GM19099 (cell line): ENCODE results near the gene SLC1A7.

ENCODE experiments used
- POLR2A ChIP-seq: IDR thresholded peaks from 3 replicates; pipeline ENCODE4 v1.6.1; 2011; ENCODE audit warnings: low read depth; ENCODE audit not compliant: insufficient read length; ENCODE audit errors: extremely low read depth

The SLC1A7 gene

DNA sequence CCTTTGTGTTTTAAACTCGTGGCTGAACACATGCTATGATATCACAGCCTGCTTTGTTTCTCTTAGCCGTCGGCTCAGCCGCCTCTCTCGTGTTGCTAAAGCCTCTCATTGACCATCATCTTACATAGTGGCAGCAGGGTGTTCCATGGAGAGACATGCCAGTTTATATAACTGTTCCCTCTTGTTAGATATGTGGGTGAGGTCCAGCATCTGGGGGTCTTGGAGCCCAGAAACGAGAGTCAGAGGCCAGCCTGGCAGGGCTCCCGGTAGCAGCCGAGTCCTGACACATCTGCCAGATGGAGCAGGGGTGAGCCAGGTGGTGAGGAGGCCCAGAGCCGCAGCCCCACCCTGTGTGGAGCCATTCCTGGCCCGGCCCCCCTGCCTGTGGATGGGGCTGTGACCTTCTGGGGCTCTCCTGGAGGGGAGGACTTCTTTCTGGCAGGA, 68.5 kb downstream of the SLC1A7 start:
- TF ChIP-seq POLR2A, result no peak

GRCh38 chr1:53073287-53073686, 69.2 kb downstream of the SLC1A7 start:
- TF ChIP-seq POLR2A, result no peak

GRCh38 chr1:53071915-53072314, 70.5 kb downstream of the SLC1A7 start:
- TF ChIP-seq POLR2A, result no peak

GRCh38 chr1:53071167-53071865, 71.1 kb downstream of the SLC1A7 start:
- TF ChIP-seq POLR2A, result no peak

DNA sequence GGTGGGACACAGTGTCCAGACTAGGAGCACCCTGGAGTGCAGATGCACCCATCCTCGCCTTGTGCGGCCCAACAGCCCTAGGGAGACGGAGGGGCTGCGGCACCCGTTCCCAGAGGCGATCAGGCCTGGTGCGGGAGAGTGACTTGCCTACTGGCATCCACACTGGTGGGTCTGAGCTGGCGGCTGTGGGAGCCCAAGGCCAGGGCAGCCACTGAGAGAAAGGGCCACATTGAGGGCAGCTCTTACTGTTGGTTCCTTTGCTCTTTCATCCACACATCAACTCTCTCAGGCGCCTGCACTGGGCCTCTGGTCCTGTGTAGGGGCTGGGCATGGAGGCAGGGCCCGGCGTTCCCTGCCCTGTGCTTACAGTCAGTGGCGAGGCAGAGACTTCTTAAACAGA, 71.8 kb downstream of the SLC1A7 start:
- no peak for TF ChIP-seq POLR2A

DNA sequence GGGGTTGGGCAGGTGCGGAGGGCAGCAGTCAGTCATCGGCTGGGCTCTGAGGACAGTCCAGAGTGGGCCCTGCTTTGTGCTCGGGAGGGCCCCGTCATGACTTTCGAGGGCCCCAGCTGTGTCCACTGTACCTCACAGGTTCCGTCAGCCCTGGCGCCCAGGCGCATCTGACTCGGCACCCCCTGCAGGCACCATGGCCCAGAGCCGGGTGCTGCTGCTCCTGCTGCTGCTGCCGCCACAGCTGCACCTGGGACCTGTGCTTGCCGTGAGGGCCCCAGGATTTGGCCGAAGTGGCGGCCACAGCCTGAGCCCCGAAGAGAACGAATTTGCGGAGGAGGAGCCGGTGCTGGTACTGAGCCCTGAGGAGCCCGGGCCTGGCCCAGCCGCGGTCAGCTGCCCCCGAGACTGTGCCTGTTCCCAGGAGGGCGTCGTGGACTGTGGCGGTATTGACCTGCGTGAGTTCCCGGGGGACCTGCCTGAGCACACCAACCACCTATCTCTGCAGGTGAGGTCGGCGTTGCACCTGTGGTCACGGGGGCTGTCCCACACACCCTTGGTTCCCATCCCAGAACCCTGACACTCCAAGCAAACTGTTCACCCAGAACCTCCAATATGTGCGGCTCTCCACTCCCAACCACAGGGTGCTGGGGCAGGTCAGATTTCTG, 72.6 kb downstream of the SLC1A7 start:
- no peak for TF ChIP-seq POLR2A

DNA sequence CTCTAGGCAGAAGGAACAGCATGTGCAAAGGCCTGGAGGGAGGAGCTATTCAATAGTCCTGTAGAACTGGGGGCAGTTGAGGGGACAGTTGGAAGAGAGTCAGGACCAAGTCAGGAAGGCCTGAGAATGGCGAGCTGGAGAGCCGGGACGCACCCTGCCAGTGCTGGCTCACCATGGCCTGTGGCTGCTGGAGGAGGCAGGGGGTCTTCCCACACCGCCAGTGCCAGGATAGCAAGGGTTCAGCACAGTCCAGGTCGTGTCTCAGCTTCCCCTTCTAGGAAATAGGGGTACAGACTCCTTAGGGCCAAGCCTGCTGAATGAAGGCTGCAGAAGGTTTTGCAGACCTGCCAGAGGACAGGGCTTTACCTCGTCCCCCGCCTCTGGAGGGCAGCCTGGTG, 73.2 kb downstream of the SLC1A7 start:
- no peak for TF ChIP-seq POLR2A

- TF ChIP-seq POLR2A, result no peak
Observed at GRCh38 chr1:53068314-53069099, 73.9 kb downstream of the SLC1A7 start.

DNA sequence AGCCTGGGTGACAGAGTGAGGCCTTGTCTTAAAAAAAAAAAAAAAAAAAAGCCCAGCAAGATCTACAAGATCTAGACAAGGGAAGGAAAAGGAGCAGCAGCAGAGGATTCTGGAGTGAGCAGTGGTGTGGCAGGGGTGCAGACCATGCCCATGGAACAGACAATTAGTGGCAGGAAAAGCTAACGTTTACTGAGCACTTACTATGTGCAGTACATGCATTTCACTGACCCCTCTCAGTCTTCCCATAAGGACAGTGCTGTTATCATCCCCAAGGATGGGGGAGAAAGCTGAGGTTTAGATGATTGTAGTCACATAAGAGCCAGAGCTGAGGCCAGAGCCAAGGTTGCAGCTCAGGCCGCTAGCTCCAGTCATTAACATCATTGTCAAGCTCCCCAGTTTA, 74.6 kb downstream of the SLC1A7 start:
- no peak for TF ChIP-seq POLR2A

GRCh38 chr1:53066891-53067738, 75.3 kb downstream of the SLC1A7 start:
- no peak for TF ChIP-seq POLR2A

- TF ChIP-seq POLR2A, result no peak
Observed at GRCh38 chr1:53066488-53066887, 76.0 kb downstream of the SLC1A7 start.

DNA sequence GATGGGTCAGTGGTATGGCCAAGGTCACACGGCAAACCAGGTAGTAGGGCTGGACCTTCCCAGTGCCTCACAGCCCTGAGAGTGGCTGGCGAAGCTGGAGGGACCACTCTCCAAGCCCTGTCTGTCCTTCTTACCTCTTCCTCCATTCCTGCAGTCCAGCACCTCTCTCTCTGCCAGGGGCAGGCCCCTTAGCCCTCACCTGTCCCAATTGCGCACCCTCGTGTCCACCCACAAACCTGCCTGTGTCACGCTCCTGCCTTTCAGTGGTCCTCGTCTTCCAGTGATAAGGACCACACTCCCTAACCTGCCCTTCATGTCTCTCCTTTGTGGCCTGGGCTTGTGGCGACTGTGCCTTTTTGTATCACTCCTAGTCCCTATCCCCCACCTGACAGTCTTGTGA, 77.0 kb downstream of the SLC1A7 start:
- TF ChIP-seq POLR2A, result no peak

- TF ChIP-seq POLR2A, result no peak
Observed at GRCh38 chr1:53063744-53064515, 78.5 kb downstream of the SLC1A7 start.
